ENCODE data around the gene UBE2V1. TPM values are rescaled to one million over a fixed set of nuclear protein-coding genes. Genes with fewer than 3 reads are reported as not detected.

UBE2V1 gene
- total and polyA plus RNA-seq, 2 donors (not counting 3 experiments of a cell fraction or from before 2014, with no cell fraction given): 145 to 156 TPM

DNA sequence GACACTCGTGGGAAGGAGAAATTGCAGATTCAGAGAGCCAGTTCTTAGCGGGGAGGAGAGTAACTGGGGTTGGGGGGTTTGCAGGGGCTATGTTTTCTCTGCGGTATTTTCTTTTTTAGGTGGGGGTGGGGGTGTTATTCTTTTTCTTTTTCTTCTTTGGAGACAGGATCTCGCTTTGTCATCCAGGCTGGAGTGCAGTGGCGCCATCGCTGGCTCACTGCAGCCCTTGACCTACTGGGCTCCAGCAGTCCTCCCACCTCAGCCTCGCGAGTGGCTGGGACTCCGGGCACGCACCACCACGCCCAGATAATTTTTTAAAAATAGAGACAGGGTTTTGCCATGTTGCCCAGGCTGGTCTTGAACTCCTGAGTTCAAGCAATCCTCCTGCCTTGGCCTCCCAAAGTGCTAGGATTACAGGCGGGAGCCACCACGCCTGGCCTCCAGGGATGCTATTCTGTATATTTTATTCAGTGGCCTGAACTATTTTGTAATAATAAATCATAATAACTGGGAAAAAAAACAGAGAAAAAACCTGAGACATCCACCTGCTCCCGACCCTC, 57.3 kb downstream of the UBE2V1 start:
- FAIRE-seq (no peak), DNase-seq (ENCODE audit: low read depth, low spot score) (no peak)
- Histone ChIP-seq H3K4me2 (ENCODE audit: insufficient read depth, low read length) (no peak overlapping the region), H4K20me1 (replicated peaks; ENCODE audit: control insufficient read depth, extremely low read depth, insufficient read depth, low read length) (no peaks in the 10 kb centered on the region), H3K79me2 (ENCODE audit: control insufficient read depth, insufficient read depth, low read length) (no peaks in the 10 kb centered on the region), H3K27ac (ENCODE audit: insufficient read depth, low read depth, low read length) (no peak overlapping the region), H3K9me3 (replicated peaks; ENCODE audit: control insufficient read depth, insufficient read depth, low read length) (no peaks in the 10 kb centered on the region), H3K4me3 (replicated peaks in 1 of 3; ENCODE audit: insufficient read depth in 1 of 3, low read depth in 1 of 3, low read length in 3 of 3) (no peak overlapping the region), H2AFZ (ENCODE audit: low read depth, low read length) (no peak overlapping the region), H3K36me3 (ENCODE audit: control insufficient read depth in 2 of 2, extremely low read depth in 1 of 2, insufficient read depth in 2 of 2, low read length in 2 of 2) (no peaks in the 10 kb centered on the region), H3K27me3 (ENCODE audit: control insufficient read depth in 2 of 2, insufficient read depth in 2 of 2, low read length in 2 of 2) (no peaks in the 10 kb centered on the region), H3K9ac (replicated peaks; ENCODE audit: extremely low read depth, insufficient read depth, low read length) (no peak overlapping the region), H3K4me1 (ENCODE audit: control insufficient read depth, extremely low read depth, insufficient read depth, low read length) (no peaks in the 10 kb centered on the region), H3K9me1 (replicated peaks; ENCODE audit: control insufficient read depth, extremely low read depth, insufficient read depth, low read length) (no peaks in the 10 kb centered on the region)
- no TSS peak for BruUV-seq (replicated peaks)
- POLR2A ChIA-PET: no interaction called here
- TF ChIP-seq POLR2A (IDR thresholded peaks at IDR 0.05; ENCODE audit: low read depth, low read length): no peak
- no peak for TF ChIP-seq FOS (IDR thresholded peaks at IDR 0.05; ENCODE audit: borderline replicate concordance, insufficient read depth, low read length)
- TF ChIP-seq JUN (IDR thresholded peaks at IDR 0.05; ENCODE audit: borderline replicate concordance, insufficient read depth, insufficient read length, low read depth): no peak
- no peak for TF ChIP-seq MYC (IDR thresholded peaks at IDR 0.05; ENCODE audit: low read depth, low read length)
- dilution Hi-C loops (cut with MboI; ENCODE audit: extremely low pct_ligation_motif_present, low sequenced_read_pairs) (no loop called here), intact Hi-C loops (cut with micrococcal nuclease) (no loop called here)
- CTCF ChIA-PET: interaction anchor here (0.8 to 1.7 kb wide), 2 partner anchors 16 to 55 kb away, joined by 3 to 8 read pairs; no protein-coding TSS in a partner anchor

DNA sequence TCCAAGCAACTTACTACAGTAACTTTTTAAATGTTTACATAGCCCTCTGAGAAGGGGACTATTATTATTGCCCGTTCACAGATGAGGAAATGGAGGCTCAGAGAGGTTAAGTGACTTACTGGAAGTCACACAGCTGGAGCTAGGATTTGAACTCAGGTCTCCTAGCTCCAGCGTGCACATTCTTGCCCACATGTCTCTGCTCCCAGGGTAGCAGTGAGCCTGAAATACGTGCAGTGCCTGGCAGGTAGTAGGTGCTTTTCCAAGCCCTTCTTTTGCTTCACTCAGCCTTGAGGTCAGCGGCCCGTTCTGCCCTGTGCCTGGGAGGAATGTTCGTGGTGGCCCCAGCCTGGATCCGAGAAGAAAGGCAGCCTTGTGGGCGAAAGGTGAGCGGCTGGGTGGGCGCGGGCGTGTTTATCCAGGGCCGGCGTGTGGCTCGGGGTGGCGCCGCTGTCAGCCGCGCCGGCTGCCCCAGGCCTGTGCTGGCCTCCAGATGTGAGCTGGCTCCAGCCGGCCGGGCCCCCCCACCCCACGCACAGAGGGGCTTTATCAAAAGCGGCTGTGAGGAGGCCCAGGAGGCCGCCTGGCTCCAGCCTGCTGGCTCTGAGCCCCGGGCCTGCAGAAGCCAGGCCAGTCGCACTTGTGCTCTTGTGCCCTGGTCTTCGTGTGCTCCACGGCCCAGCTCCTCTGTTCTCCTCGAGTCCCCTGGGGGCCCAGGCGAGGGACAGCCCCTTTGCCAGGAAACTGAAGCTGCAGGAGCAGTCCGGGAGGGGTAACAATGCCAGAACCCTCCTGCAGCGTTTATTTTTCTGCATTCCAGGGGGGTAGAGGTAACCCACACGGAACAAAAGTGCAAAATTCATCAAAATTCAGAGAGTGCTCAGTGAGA, 58.1 kb downstream of the UBE2V1 start:
- H3K9ac ChIP-seq (replicated peaks; ENCODE audit: extremely low read depth, insufficient read depth, low read length): no peak overlapping the region
- H4K20me1 ChIP-seq (replicated peaks; ENCODE audit: control insufficient read depth, extremely low read depth, insufficient read depth, low read length): no peaks in the 10 kb centered on the region
- POLR2A ChIA-PET: no interaction called here

More for the DNA sequence above, 58.1 kb downstream of the UBE2V1 start:
- Histone ChIP-seq H3K4me3 (replicated peaks in 1 of 3; ENCODE audit: insufficient read depth in 1 of 3, low read depth in 1 of 3, low read length in 3 of 3) (no peak overlapping the region), H3K4me1 (ENCODE audit: control insufficient read depth, extremely low read depth, insufficient read depth, low read length) (no peaks in the 10 kb centered on the region), H3K9me1 (replicated peaks; ENCODE audit: control insufficient read depth, extremely low read depth, insufficient read depth, low read length) (no peaks in the 10 kb centered on the region), H3K36me3 (ENCODE audit: control insufficient read depth in 2 of 2, extremely low read depth in 1 of 2, insufficient read depth in 2 of 2, low read length in 2 of 2) (no peaks in the 10 kb centered on the region), H3K4me2 (ENCODE audit: insufficient read depth, low read length) (no peak overlapping the region), H3K27me3 (ENCODE audit: control insufficient read depth in 2 of 2, insufficient read depth in 2 of 2, low read length in 2 of 2) (no peaks in the 10 kb centered on the region), H3K9me3 (replicated peaks; ENCODE audit: control insufficient read depth, insufficient read depth, low read length) (no peaks in the 10 kb centered on the region), H3K27ac (ENCODE audit: insufficient read depth, low read depth, low read length) (no peak overlapping the region), H3K79me2 (ENCODE audit: control insufficient read depth, insufficient read depth, low read length) (no peaks in the 10 kb centered on the region), H2AFZ (ENCODE audit: low read depth, low read length) (no peak overlapping the region)
- FAIRE-seq (no peak), DNase-seq (ENCODE audit: low read depth, low spot score) (no peak)
- BruUV-seq (replicated peaks): no TSS peak
- intact Hi-C loops (cut with micrococcal nuclease): no loop called here
- CTCF ChIA-PET: interaction anchor here (0.8 to 2.6 kb wide), 2 partner anchors 16 to 54 kb away, joined by 3 to 12 read pairs; no protein-coding TSS in a partner anchor
- dilution Hi-C loops (cut with MboI; ENCODE audit: extremely low pct_ligation_motif_present, low sequenced_read_pairs): no loop called here
- TF ChIP-seq, protein P1, sequence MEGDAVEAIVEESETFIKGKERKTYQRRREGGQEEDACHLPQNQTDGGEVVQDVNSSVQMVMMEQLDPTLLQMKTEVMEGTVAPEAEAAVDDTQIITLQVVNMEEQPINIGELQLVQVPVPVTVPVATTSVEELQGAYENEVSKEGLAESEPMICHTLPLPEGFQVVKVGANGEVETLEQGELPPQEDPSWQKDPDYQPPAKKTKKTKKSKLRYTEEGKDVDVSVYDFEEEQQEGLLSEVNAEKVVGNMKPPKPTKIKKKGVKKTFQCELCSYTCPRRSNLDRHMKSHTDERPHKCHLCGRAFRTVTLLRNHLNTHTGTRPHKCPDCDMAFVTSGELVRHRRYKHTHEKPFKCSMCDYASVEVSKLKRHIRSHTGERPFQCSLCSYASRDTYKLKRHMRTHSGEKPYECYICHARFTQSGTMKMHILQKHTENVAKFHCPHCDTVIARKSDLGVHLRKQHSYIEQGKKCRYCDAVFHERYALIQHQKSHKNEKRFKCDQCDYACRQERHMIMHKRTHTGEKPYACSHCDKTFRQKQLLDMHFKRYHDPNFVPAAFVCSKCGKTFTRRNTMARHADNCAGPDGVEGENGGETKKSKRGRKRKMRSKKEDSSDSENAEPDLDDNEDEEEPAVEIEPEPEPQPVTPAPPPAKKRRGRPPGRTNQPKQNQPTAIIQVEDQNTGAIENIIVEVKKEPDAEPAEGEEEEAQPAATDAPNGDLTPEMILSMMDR (IDR thresholded peaks at IDR 0.05; ENCODE audit: extremely low read depth in 1 of 2, insufficient read depth in 1 of 2, low read depth in 1 of 2, low read length in 2 of 2): no peak
- TF ChIP-seq POLR2AphosphoS5 (IDR thresholded peaks at IDR 0.05; ENCODE audit: insufficient read depth, low read depth, low read length) (no peak), FOS (IDR thresholded peaks at IDR 0.05; ENCODE audit: borderline replicate concordance, insufficient read depth, low read length) (no peak), JUN (IDR thresholded peaks at IDR 0.05; ENCODE audit: borderline replicate concordance, insufficient read depth, insufficient read length, low read depth) (no peak), POLR2A (IDR thresholded peaks at IDR 0.05; ENCODE audit: low read depth, low read length) (no peak), MYC (IDR thresholded peaks at IDR 0.05; ENCODE audit: low read depth, low read length) (no peak), EZH2 (IDR thresholded peaks at IDR 0.05; ENCODE audit: borderline replicate concordance, low read depth, low read length, severe bottlenecking) (no peak), GATA2 (IDR thresholded peaks at IDR 0.05; ENCODE audit: insufficient read depth, insufficient read length, low read depth, low read length) (no peak)
- TF ChIP-seq, protein P2, sequence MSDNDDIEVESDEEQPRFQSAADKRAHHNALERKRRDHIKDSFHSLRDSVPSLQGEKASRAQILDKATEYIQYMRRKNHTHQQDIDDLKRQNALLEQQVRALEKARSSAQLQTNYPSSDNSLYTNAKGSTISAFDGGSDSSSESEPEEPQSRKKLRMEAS (IDR thresholded peaks at IDR 0.05; ENCODE audit: insufficient read depth, insufficient read length): no peak

Data from endothelial cell of umbilical vein (primary cell).